VCaP (cell line): ENCODE measurements around the gene S100A10.

Source experiments
- H3K27ac ChIP-seq: fragments of 450-650 bp; 2 replicates; pipeline ENCODE4 v1.5.1; 2017
- TF ChIP-seq, protein P1 (sequence below): fragments of 450-650 bp; conservative IDR thresholded peaks from 2 replicates; pipeline ENCODE4 v1.5.1; 2017; ENCODE audit warnings: mild to moderate bottlenecking, moderate library complexity

The S100A10 gene

DNA sequence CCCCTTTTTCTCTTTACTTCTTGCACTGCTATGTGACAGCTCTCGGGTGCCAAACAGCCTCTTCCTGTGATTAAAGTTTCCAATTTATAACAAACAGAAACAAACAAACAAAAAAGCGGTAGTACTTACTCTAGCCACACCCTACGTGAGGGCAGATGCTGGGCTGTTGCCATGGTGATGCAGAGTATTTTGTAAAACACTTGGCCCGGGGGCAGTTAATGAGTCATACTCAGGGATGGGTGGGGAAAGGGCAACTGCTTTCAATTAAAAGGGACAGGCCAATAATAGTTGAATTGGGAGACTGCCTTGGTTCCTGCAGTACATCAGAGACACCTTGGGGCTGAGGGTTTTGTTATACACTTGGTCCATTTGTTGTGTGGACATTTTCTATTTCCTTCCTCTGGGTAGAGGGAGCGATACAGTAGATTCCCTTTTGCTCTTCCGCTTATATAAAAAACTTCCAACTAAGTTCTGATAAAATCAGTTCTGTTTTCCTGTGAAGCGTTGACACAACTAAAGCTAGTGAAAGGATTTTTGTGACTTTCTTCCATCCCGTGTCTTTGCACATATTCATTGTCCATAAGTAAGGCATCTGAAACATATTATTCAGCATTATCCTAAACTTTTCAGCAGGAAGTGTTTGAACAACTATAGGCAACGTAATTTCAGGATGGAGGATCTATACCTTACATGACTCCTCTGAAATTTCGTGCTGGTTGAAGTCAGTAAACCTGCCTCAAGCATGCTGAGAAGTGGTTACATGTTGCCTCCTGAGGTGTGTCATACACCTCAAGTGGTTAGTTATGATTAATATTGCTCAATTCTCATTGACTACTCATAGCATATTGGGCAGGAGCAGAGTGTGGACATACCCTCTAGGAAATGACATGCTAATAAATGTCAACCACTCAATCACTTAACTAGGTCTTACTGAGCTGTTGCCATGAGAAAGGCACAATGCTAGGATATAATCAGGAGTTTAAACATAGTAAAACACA, 47.6 kb downstream of the S100A10 start:
- TF ChIP-seq, protein P1, sequence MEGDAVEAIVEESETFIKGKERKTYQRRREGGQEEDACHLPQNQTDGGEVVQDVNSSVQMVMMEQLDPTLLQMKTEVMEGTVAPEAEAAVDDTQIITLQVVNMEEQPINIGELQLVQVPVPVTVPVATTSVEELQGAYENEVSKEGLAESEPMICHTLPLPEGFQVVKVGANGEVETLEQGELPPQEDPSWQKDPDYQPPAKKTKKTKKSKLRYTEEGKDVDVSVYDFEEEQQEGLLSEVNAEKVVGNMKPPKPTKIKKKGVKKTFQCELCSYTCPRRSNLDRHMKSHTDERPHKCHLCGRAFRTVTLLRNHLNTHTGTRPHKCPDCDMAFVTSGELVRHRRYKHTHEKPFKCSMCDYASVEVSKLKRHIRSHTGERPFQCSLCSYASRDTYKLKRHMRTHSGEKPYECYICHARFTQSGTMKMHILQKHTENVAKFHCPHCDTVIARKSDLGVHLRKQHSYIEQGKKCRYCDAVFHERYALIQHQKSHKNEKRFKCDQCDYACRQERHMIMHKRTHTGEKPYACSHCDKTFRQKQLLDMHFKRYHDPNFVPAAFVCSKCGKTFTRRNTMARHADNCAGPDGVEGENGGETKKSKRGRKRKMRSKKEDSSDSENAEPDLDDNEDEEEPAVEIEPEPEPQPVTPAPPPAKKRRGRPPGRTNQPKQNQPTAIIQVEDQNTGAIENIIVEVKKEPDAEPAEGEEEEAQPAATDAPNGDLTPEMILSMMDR: no peak
- peak overlapping the region; percentile 9; the same call in 1 of the 2 replicates for H3K27ac ChIP-seq

DNA sequence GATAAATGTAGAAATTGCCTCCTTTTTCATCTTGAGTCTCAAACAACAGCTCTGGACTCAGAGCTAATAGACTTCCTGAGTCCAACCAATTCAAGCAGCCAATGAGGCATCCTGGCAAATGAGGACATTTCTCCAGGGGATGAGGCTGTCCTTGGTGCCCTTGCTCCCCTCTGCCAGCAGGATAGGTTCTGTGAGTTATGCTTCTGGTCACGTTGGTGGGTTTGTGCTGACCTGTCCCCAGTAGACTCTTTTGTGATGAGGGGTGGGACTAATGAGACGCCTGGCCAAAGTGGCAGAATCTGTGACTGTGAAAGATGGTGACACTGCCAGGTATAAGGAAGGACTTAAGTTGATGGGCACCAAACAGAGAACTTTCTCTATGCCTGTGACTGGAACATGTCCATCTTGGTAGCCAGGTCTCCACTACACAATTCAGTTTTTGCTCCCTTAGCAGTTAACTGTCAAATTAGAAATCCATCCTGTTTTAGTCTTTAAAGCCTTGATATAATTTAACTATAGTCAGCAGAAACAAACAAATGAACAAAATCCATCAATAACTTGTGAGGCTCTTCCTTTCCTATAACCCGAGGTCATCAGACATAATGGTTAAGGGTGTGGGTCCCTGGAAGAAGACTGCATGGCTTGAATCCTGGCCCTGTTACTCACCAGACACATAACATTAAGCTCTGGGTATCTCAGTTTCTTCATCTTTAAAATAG, 48.6 kb downstream of the S100A10 start:
- TF ChIP-seq, protein P1: no peak

DNA sequence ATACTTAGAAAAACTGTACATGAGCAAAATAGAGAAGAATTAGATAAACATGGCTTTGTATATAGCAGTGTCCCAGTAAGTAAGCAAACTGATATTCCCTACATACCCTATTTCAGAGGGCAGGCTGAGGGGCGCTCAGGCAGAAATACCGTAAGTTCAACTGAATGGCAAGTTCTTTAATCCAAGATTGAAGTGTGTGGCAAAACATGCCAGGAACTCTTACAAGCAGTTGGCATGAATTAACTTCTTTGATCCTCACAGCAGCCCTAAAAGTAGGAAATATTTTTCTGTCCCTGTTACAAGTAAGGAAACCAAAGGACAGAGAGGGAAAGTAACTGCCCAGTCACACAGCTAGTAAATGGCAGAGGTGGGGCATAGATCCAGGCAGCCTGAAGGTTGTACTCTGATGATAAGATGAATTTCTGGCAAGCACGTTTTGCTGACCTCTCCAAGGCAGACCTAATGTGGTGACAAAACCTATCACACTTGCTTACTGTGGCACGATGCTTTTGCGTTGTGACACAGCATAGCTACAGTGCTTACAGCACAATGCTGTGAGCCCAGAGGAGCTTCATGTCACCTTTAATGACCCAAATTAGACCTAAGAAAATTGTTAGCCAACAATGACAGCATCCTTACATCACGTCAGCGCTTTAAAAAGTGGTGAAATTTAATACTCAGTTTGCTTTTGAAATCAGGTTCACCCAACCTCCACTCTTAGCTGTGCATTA, 49.4 kb downstream of the S100A10 start:
- H3K27ac ChIP-seq: no peak overlapping the region
- TF ChIP-seq, protein P1: no peak

More for the DNA sequence above, 48.6 kb downstream of the S100A10 start:
- no peak overlapping the region for H3K27ac ChIP-seq

DNA sequence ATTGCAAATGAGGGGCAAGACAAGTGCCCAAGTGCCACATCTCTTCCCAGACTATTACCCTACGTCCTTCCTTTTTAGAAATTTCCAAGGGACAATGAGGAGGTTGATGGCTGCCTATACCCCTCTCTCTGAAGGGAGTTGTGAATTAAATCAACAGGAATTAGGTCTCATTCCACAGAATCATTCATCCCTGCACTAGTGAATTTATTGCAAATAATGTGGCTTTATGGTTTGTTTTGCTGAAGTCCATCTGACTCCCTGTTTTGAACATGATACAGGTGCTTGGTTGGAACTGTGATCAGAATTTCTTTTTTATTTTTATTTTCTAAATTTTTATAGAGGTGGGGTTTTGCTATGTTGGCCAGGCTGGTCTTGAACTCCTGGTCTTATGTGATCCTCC, 50.1 kb downstream of the S100A10 start:
- TF ChIP-seq, protein P1: no peak

DNA sequence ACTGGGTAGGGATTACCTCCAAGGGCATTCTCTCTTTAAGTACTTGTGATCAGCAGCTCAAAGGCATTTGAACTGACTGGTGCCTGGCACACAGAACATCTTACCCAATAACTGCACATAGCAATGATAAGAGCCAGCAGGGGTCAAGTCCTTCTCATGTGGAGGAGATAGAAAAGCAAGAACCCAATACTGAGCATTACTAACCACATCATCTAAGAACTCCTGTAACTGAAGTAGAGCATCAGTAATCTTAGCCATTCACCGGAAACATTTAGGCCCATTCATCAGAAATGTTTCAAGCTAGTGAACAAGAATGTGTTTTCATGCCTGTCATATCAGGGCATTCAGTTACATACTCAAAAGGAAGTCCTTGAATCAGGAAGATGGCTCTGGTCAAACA, 50.8 kb downstream of the S100A10 start:
- TF ChIP-seq, protein P1: no peak
- no peak overlapping the region for H3K27ac ChIP-seq

More for the DNA sequence above, 50.1 kb downstream of the S100A10 start:
- no peak overlapping the region for H3K27ac ChIP-seq

DNA sequence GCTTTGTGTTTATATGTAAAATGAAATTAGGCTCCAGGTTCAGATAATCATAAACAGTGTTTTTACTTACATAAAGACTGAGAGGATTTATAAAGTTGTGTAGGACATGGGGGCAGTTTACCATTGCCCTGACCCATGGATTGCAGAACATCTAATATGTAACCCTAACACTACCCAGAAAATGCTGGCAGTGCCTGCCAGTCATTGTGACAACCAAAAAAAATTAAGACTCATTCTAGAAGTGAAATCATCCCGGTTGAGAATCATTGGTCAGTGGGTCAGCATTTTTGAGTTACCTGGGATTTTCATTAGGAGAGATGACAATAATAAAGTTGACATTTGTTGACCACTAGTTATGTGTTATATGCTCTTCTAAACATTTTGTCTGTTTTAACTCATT, 53.1 kb downstream of the S100A10 start:
- H3K27ac ChIP-seq: no peak overlapping the region
- TF ChIP-seq, protein P1: no peak
